T-cell (primary cell): ENCODE results near the gene PLXNA2. TPM values are rescaled to one million over a fixed set of nuclear protein-coding genes. Genes with fewer than 3 reads are reported as not detected.

ENCODE experiments used
- ATAC-seq, 4 experiments: fragments of 200-7000 bp in 3 of 4; fragments of 150-1000 bp in 1 of 4; cut with Tn5 transposase; replicated peaks in 1 of 4; 1 replicate in 3 of 4; 2 replicates in 1 of 4; pipeline ENCODE4 v1.10.0; 2021; ENCODE audit warnings: moderate library complexity in 3 of 4, mild to moderate bottlenecking in 2 of 4, moderate number of reproducible peaks in 1 of 4
- CTCF ChIA-PET, 2 donors: fragments of 300-600 bp; sonication (Branson Sonifier 250); formaldehyde crosslinking; loops; one replicate each; lab custom pipeline; 2022; ENCODE audit warnings: antibody characterized with exemption in 2 of 2; lab: Charles Lee
- POLR2A ChIA-PET, 2 donors: fragments of 300-600 bp; sonication (Branson Sonifier 250); formaldehyde crosslinking; loops; one replicate each; lab custom pipeline; 2022; ENCODE audit warnings: antibody characterized with exemption in 2 of 2; lab: Charles Lee
- DNase-seq, 35 experiments: peaks; one replicate each; pipeline versions ENCODE4 v3.0.0 to v3.0.0-alpha.2; 2013 to 2023
- H3K27ac ChIP-seq: one replicate; pipeline ENCODE4 v1.5.1; 2013; ENCODE audit warnings: low read length
- H3K27me3 ChIP-seq, 2 experiments: replicated peaks in 1 of 2; 1 replicate in 1 of 2; 2 replicates in 1 of 2; pipeline versions ENCODE4 v1.6.1 to v1.7.0; 2013; ENCODE audit warnings: low read length in 1 of 2, mixed read lengths in 1 of 2; ENCODE audit not compliant: control insufficient read depth in 2 of 2, insufficient read depth in 2 of 2; ENCODE audit errors: extremely low read depth in 1 of 2
- H3K36me3 ChIP-seq, 2 donors: 1 replicate in 1 of 2; 2 replicates in 1 of 2; pipeline versions ENCODE4 v1.6.1 to v1.7.0; 2013; ENCODE audit warnings: low read length in 1 of 2; ENCODE audit not compliant: control insufficient read depth in 2 of 2, insufficient read depth in 1 of 2; ENCODE audit errors: extremely low read depth in 1 of 2
- H3K4me1 ChIP-seq, 2 experiments: 1 replicate in 1 of 2; 2 replicates in 1 of 2; pipeline versions ENCODE4 v1.6.1 to v1.7.0; 2013; ENCODE audit warnings: low read length in 2 of 2, mixed read lengths in 1 of 2; ENCODE audit not compliant: insufficient read depth in 2 of 2, control insufficient read depth in 1 of 2; ENCODE audit errors: extremely low read depth in 1 of 2
- H3K4me3 ChIP-seq, 2 donors: 1 replicate in 1 of 2; 2 replicates in 1 of 2; pipeline versions ENCODE4 v1.5.1 to v1.7.0; 2013; ENCODE audit warnings: mild to moderate bottlenecking in 2 of 2, low read length in 1 of 2, moderate library complexity in 1 of 2; ENCODE audit not compliant: control insufficient read depth in 1 of 2; ENCODE audit errors: extremely low read depth in 1 of 2
- H3K9me3 ChIP-seq: 2 replicates; pipeline ENCODE4 v1.7.0; 2013
- H3K27ac Mint-ChIP-seq, 2 donors: one replicate each; pipeline ENCODE4 v1.8.0; 2020 to 2021; ENCODE audit warnings: mild to moderate bottlenecking in 2 of 2, mixed read lengths in 2 of 2
- H3K27me3 Mint-ChIP-seq, 2 donors: one replicate each; pipeline ENCODE4 v1.8.0; 2021 to 2022; ENCODE audit warnings: mixed read lengths in 2 of 2
- H3K36me3 Mint-ChIP-seq: one replicate; pipeline ENCODE4 v1.8.0; 2021; ENCODE audit warnings: mixed read lengths
- H3K4me1 Mint-ChIP-seq, 3 donors: one replicate each; pipeline ENCODE4 v1.8.0; 2020 to 2022; ENCODE audit warnings: mixed read lengths in 3 of 3, mild to moderate bottlenecking in 1 of 3
- H3K4me3 Mint-ChIP-seq, 3 donors: one replicate each; pipeline ENCODE4 v1.8.0; 2020 to 2022; ENCODE audit warnings: mild to moderate bottlenecking in 3 of 3, mixed read lengths in 3 of 3, moderate library complexity in 3 of 3
- H3K9me3 Mint-ChIP-seq, 3 donors: one replicate each; pipeline ENCODE4 v1.8.0; 2020 to 2022; ENCODE audit warnings: mixed read lengths in 3 of 3
- WGBS: methylation state at CpG from one replicate; pipeline ENCODE4 v1.1.5; 2013; ENCODE audit warnings: missing lambda C conversion rate; ENCODE audit not compliant: insufficient coverage; 5-methylcytosine and 5-hydroxymethylcytosine counted together
- total RNA-seq, 35 experiments: library from RNA in 6 of 35; stranded (reverse) in 6 of 35; fragments of 120-200 nt in 1 of 35; gene quantifications; one replicate each; pipeline versions ENCODE4 v1.2.1 to v1.2.4 and lab custom pipeline; 2013 to 2026

PLXNA2 gene
- total RNA-seq, 5 donors from 2014 or later (not counting 1 experiment from before 2014, with no cell fraction given): 1.3 to 2.6 (median 2.2) TPM

- ChIA-PET POLR2A (no interaction called here), CTCF (interaction anchor here (0.5 to 0.9 kb wide), 2 partner anchors 84 to 204 kb away, joined by 3 to 6 read pairs; no protein-coding TSS in a partner anchor)
- peaks cover 2 to 7% of the 10 kb centered on the region in 2 donors for H3K27me3 Mint-ChIP-seq
- 83% methylated on average over 2 of the region's 6 CpGs for WGBS
- no peaks in the 10 kb centered on the region for H3K9me3 Mint-ChIP-seq
- DNase-seq (no peak), ATAC-seq (no peak)
- H3K4me1 ChIP-seq: peaks cover 0 to 3% of the 10 kb centered on the region in 2 experiments
- H3K36me3 ChIP-seq: no peaks in the 10 kb centered on the region
- H3K27me3 ChIP-seq: peaks cover 0 to 10% of the 10 kb centered on the region in 2 experiments
- no peak overlapping the region for H3K4me3 ChIP-seq
- H3K36me3 Mint-ChIP-seq: no peaks in the 10 kb centered on the region
- H3K9me3 ChIP-seq: no peaks in the 10 kb centered on the region
- no peak overlapping the region for H3K27ac Mint-ChIP-seq
- no peak overlapping the region for H3K4me3 Mint-ChIP-seq
- peaks cover 0 to 8% (median 7%) of the 10 kb centered on the region in 3 donors for H3K4me1 Mint-ChIP-seq
- no peak overlapping the region for H3K27ac ChIP-seq
Observed at GRCh38 chr1:208040821-208041297, 203.3 kb downstream of the PLXNA2 start.

GRCh38 chr1:208039536-208040332 lies 204.4 kb downstream of the PLXNA2 start:
- 86% methylated on average over 19 of the region's 22 CpGs for WGBS
- no peaks in the 10 kb centered on the region for H3K36me3 Mint-ChIP-seq
- Histone ChIP-seq H3K9me3 (no peaks in the 10 kb centered on the region), H3K27me3 (peaks cover 0 to 7% of the 10 kb centered on the region in 2 experiments), H3K27ac (no peak overlapping the region), H3K4me1 (peaks cover 0 to 2% of the 10 kb centered on the region in 2 experiments), H3K4me3 (no peak overlapping the region), H3K36me3 (no peaks in the 10 kb centered on the region)
- no peak for ATAC-seq
- peaks cover 2 to 7% of the 10 kb centered on the region in 2 donors for H3K27me3 Mint-ChIP-seq
- POLR2A ChIA-PET: no interaction called here
- CTCF ChIA-PET: no interaction called here
- no peaks in the 10 kb centered on the region for H3K9me3 Mint-ChIP-seq
- H3K4me1 Mint-ChIP-seq: peaks cover 0 to 7% (median 7%) of the 10 kb centered on the region in 3 donors
- DNase-seq: no peak
- no peak overlapping the region for H3K4me3 Mint-ChIP-seq
- H3K27ac Mint-ChIP-seq: no peak overlapping the region

GRCh38 chr1:208038303-208038702 lies 205.9 kb downstream of the PLXNA2 start:
- no peak for ATAC-seq
- 78% methylated on average over 7 of the region's 14 CpGs for WGBS
- no peak overlapping the region for H3K27ac Mint-ChIP-seq
- peaks cover 0 to under 1% of the 10 kb centered on the region in 2 donors for H3K36me3 ChIP-seq
- no peaks in the 10 kb centered on the region for H3K27me3 ChIP-seq
- ChIA-PET CTCF (no interaction called here), POLR2A (no interaction called here)
- no peaks in the 10 kb centered on the region for H3K4me1 Mint-ChIP-seq
- DNase-seq: no peak
- H3K4me3 ChIP-seq: no peak overlapping the region
- no peaks in the 10 kb centered on the region for H3K4me1 ChIP-seq
- H3K27me3 Mint-ChIP-seq: peaks cover 2 to 5% of the 10 kb centered on the region in 2 donors
- no peak overlapping the region for H3K4me3 Mint-ChIP-seq
- no peaks in the 10 kb centered on the region for H3K9me3 Mint-ChIP-seq
- no peaks in the 10 kb centered on the region for H3K36me3 Mint-ChIP-seq
- H3K9me3 ChIP-seq: no peaks in the 10 kb centered on the region
- H3K27ac ChIP-seq: no peak overlapping the region

- no peaks in the 10 kb centered on the region for H3K9me3 Mint-ChIP-seq
- DNase-seq (no peak), ATAC-seq (no peak)
- no CpG with 5 or more reads among the region's 9 CpGs for WGBS
- peaks cover 0 to under 1% of the 10 kb centered on the region in 2 experiments for H3K27me3 ChIP-seq
- peaks cover 0 to 3% of the 10 kb centered on the region in 2 donors for H3K36me3 ChIP-seq
- no peak overlapping the region for H3K27ac ChIP-seq
- no peak overlapping the region for H3K4me3 Mint-ChIP-seq
- no peak overlapping the region for H3K27ac Mint-ChIP-seq
- no peak overlapping the region for H3K4me3 ChIP-seq
- H3K27me3 Mint-ChIP-seq: peaks cover 0 to 8% of the 10 kb centered on the region in 2 donors
- no peaks in the 10 kb centered on the region for H3K4me1 ChIP-seq
- ChIA-PET POLR2A (no interaction called here), CTCF (interaction anchor here in 1 of 2 donors (0.6 kb wide), 1 partner anchor 39 kb away, joined by 9 read pairs; no protein-coding TSS in a partner anchor)
- no peaks in the 10 kb centered on the region for H3K9me3 ChIP-seq
- H3K4me1 Mint-ChIP-seq: no peaks in the 10 kb centered on the region
- H3K36me3 Mint-ChIP-seq: no peaks in the 10 kb centered on the region
Observed at GRCh38 chr1:208036918-208037766, 207.0 kb downstream of the PLXNA2 start.

- POLR2A ChIA-PET: no interaction called here
- H3K4me1 ChIP-seq: no peaks in the 10 kb centered on the region
- H3K27ac Mint-ChIP-seq: no peak overlapping the region
- WGBS: 79% methylated on average over 2 of the region's 8 CpGs
- H3K36me3 ChIP-seq: peaks cover 0 to 3% of the 10 kb centered on the region in 2 donors
- DNase-seq (no peak), ATAC-seq (no peak)
- H3K9me3 Mint-ChIP-seq: no peaks in the 10 kb centered on the region
- H3K4me3 Mint-ChIP-seq: no peak overlapping the region
- H3K36me3 Mint-ChIP-seq: no peaks in the 10 kb centered on the region
- CTCF ChIA-PET: interaction anchor here in 1 of 2 donors (0.7 kb wide), 1 partner anchor 14 kb away, joined by 3 read pairs; no protein-coding TSS in a partner anchor
- peaks cover 0 to 8% of the 10 kb centered on the region in 2 donors for H3K27me3 Mint-ChIP-seq
- no peaks in the 10 kb centered on the region for H3K4me1 Mint-ChIP-seq
- H3K27ac ChIP-seq: no peak overlapping the region
- peaks cover 0 to 6% of the 10 kb centered on the region in 2 experiments for H3K27me3 ChIP-seq
- no peaks in the 10 kb centered on the region for H3K9me3 ChIP-seq
- no peak overlapping the region for H3K4me3 ChIP-seq
Observed at GRCh38 chr1:208036106-208036808, 207.9 kb downstream of the PLXNA2 start.
